Vagina (tissue), 2 donors: Measurements from ENCODE around the gene MIAT.

Source experiments
- POLR2A ChIP-seq, 2 donors: fragments of 450-650 bp; IDR thresholded peaks; one replicate each; pipeline ENCODE4 v1.6.1; 2017; ENCODE audit warnings: antibody characterized with exemption in 2 of 2, mild to moderate bottlenecking in 2 of 2, moderate library complexity in 2 of 2
- TF ChIP-seq, protein P1 (sequence below), 3 experiments: fragments of 450-650 bp in 2 of 3; fragments of 200-600 bp in 1 of 3; sonication (generic) in 1 of 3; IDR thresholded peaks; one replicate each; pipeline ENCODE4 v1.5.1; 2017 to 2019; ENCODE audit warnings: antibody characterized with exemption in 3 of 3, mild to moderate bottlenecking in 2 of 3, moderate library complexity in 2 of 3

DNA sequence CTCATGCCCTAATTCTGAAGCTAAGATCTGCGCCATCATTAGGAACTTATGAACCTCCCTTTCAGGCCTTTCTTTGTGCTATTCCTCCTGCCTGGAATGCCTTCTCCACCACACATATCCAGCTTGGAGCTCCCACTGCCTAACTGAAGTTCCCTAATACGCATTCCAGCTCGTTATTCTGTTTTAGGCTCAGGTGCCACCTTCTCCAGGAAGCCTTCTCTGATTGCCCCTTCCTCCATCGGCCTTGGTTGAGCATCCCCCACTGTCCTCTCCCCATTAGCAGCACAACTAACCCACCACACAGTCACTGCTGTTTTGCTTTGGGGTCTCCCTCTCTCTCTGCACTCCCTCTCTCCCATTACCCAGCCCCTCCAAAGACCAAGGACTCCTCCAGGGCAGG is 44.7 kb upstream of the MIAT start:
- TF ChIP-seq, protein P1, sequence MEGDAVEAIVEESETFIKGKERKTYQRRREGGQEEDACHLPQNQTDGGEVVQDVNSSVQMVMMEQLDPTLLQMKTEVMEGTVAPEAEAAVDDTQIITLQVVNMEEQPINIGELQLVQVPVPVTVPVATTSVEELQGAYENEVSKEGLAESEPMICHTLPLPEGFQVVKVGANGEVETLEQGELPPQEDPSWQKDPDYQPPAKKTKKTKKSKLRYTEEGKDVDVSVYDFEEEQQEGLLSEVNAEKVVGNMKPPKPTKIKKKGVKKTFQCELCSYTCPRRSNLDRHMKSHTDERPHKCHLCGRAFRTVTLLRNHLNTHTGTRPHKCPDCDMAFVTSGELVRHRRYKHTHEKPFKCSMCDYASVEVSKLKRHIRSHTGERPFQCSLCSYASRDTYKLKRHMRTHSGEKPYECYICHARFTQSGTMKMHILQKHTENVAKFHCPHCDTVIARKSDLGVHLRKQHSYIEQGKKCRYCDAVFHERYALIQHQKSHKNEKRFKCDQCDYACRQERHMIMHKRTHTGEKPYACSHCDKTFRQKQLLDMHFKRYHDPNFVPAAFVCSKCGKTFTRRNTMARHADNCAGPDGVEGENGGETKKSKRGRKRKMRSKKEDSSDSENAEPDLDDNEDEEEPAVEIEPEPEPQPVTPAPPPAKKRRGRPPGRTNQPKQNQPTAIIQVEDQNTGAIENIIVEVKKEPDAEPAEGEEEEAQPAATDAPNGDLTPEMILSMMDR (IDR thresholded peaks at IDR 0.05), result no peak
- no peak for TF ChIP-seq POLR2A (IDR thresholded peaks at IDR 0.05)
